Measurements from ENCODE around the gene EGFR.
A peak's percentile ranks its signal among the peaks of the same experiment; 100 is the strongest.

EGFR gene

DNA sequence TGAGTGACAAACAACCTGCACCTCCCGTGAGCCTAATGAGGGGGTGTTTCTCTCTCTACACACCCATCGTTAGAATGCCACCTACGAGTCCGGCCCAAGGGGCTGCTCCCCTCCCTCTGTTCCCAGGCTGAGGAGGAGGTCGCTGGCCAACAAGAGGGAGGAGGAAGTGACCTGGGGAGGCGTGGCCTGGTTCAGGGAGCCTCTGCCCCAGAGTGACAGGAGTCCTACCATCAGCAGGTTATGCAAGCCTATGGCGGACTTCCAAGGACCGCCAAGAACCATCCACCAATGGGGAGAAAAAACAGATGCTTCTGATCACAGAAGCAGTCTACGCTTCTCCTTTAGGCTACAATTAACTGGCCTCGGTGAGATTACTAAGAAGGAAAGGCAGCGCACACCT is 12.3 kb upstream of the EGFR start:
- H3K4me3 ChIP-seq (ENCODE audit: low read depth, low read length), result no peak overlapping the region

DNA sequence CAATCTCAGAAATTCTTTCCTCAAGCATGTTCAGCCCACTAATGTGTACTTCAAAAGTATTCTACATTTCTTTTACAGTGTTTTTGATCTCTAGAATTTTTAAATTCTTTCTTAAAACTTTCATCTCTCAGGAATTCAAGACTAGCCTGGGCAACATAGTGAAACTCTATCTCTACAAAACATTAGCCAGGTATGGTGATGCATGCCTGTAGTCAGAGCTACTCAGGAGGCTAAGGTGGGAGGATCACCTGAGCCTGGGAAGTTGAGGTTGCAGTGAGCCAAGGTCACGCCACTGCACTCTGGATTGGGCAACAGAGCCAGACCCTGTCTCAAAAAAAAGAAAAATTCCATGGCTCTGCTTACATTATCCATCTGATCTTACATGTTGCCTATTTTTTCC is 5.0 kb upstream of the EGFR start:
- no peak overlapping the region for H3K4me3 ChIP-seq (ENCODE audit: low read depth, low read length)

- no peak overlapping the region for H3K4me3 ChIP-seq (ENCODE audit: low read depth, low read length)
Measured at GRCh38 chr7:55016061-55016745, 2.6 kb upstream of the EGFR start.

DNA sequence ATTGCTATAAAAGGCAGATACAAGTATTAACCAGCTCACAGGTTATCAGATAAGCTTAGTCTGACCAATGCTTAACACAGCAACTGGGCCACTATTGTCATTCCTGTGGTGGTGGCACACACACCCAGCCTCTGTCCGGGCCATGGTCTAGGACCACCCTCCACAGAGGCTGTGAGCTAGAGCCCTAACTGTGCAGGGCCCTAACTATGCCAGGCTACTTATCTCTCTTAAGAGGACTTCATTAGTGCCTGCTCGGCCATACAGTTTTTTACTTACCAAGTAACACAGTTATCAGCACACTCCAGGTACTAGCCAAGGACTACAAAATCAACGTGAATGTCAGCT is 2.1 kb upstream of the EGFR start:
- H3K4me3 ChIP-seq (ENCODE audit: low read depth, low read length), result no peak overlapping the region

- H3K4me3 ChIP-seq (ENCODE audit: low read depth, low read length), result no peak overlapping the region
Measured at GRCh38 chr7:55017841-55018240, 976 bp upstream of the EGFR start.

DNA sequence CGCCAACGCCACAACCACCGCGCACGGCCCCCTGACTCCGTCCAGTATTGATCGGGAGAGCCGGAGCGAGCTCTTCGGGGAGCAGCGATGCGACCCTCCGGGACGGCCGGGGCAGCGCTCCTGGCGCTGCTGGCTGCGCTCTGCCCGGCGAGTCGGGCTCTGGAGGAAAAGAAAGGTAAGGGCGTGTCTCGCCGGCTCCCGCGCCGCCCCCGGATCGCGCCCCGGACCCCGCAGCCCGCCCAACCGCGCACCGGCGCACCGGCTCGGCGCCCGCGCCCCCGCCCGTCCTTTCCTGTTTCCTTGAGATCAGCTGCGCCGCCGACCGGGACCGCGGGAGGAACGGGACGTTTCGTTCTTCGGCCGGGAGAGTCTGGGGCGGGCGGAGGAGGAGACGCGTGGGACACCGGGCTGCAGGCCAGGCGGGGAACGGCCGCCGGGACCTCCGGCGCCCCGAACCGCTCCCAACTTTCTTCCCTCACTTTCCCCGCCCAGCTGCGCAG is 424 bp downstream of the EGFR start:
- H3K4me3 ChIP-seq (ENCODE audit: low read depth, low read length), result peak overlapping the region; percentile 54

GRCh38 chr7:55019691-55020465 is 1.1 kb downstream of the EGFR start:
- peak overlapping the region; percentile 54 for H3K4me3 ChIP-seq (ENCODE audit: low read depth, low read length)

- H3K4me3 ChIP-seq (ENCODE audit: low read depth, low read length), result peak overlapping the region; percentile 13
Measured at GRCh38 chr7:55020466-55020871, 1.7 kb downstream of the EGFR start.

- H3K4me3 ChIP-seq (ENCODE audit: low read depth, low read length), result no peak overlapping the region
Measured at GRCh38 chr7:55021053-55021452, 2.2 kb downstream of the EGFR start.

GRCh38 chr7:55022002-55022985 is 3.5 kb downstream of the EGFR start:
- no peak overlapping the region for H3K4me3 ChIP-seq (ENCODE audit: low read depth, low read length)

GRCh38 chr7:55023841-55024505 is 5.2 kb downstream of the EGFR start:
- no peak overlapping the region for H3K4me3 ChIP-seq (ENCODE audit: low read depth, low read length)

- no peak overlapping the region for H3K4me3 ChIP-seq (ENCODE audit: low read depth, low read length)
Measured at GRCh38 chr7:55024776-55025175, 6.0 kb downstream of the EGFR start.

DNA sequence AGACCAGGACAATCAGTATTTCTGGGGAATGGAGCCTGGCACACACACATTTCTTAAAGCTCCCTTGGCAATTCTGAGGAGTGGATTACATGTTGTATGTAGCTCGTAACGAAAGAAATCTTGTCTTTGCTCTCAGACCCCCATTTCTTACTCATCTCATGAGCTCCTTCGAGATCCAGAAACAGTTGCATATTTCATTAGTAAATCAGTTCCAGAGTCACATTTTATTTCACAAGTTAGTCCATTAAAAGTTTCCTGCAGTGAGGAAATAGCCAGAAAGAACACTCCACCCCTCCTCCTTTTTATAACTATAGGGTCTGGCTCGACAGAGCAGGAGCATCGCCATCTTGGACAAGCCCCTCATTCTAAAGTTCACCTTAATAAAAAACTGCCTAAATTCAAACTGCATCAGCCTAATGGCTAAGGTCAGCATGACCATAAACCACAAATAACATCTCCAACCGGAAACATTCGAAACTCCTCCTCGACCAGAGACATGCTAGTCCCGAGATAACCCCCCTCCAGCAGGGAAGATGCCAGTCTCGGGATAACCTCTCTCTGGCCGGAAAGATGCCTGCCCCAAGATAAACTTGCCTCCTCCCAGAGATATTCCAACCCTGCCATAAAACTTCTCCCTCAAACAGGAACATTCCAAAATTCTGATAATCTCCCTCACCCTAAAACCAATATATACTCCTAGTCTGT is 7.4 kb downstream of the EGFR start:
- no peak overlapping the region for H3K4me3 ChIP-seq (ENCODE audit: low read depth, low read length)

DNA sequence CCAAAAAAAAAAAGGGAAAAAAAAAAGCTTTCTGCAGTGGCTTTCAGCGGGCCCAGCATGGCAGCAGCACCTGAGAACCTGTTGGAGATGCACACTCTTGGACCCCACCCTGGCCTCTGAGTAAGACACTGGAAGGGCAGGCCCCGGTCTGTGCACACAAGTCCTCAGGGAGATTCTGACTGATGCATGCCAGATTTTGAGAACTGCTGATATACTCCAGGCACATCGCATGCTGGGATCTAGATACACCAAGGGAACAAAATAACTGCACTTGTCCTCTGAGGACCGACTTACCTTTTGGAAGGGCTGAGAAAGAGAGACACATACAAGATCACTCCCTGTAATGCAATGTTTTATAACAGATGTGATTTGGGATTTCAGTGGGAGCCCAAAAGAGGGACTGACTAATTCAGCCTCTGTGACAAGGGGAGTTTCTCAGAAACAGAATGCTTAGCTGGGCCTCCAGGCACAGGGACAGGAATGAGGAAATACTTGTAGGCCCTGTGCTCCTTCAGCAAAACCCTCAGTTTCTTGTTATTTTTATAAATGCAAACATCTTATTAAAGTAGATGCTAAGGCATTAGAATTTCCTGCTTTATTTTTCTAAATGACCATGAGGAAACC is 8.2 kb downstream of the EGFR start:
- H3K4me3 ChIP-seq (ENCODE audit: low read depth, low read length), result no peak overlapping the region

GRCh38 chr7:55028011-55028410 is 9.2 kb downstream of the EGFR start:
- H3K4me3 ChIP-seq (ENCODE audit: low read depth, low read length), result no peak overlapping the region

DNA sequence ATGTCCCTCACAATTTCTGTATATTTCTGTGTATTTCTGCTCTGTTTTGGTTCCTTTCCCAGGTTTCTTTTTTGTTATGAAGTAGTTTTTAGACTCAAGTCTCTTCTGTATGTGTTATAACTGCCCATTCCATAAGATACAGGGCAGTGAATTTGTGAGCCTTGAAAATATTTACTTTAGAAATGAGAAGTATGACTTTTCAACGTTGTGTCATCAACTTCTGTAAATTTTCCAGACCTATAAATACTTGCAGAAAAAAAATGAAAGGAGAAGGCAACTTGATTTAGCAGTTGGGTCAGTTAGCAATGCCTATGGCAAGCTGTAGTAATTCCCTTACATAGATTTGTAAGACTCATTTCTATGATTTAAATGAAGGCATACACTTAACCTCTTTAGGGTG is 11.5 kb downstream of the EGFR start:
- no peak overlapping the region for H3K4me3 ChIP-seq (ENCODE audit: low read depth, low read length)

GRCh38 chr7:55031075-55031474 is 12.3 kb downstream of the EGFR start:
- H3K4me3 ChIP-seq (ENCODE audit: low read depth, low read length), result no peak overlapping the region

DNA sequence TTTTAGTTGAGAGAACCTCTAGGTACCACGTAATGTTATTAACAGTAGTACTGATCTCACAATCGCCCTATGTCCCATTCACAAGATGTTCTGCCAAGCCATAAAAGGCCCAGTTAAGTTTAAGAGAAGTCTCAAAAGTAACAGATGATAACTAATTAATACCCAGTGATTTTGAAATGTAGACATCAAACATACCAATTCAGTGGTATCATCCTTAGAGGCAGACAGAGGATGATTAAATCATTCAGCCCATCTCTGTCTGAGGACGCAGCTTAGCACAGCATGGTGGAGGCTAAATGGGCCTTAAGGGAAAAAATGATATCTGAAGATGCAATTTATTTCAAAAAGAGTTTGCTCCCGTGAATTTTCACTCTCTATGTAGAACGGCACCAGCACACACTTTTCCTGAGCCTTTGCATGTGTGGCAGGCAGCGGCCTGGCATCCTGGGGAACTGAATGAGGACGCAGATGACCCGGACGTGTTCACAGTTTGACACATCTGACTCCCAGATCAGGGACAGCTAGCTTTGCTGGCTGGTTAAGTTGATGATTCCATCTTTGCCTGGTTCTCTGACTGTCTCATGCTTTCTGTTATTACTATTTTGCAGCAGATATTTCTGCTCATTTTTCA is 13.4 kb downstream of the EGFR start:
- no peak overlapping the region for H3K4me3 ChIP-seq (ENCODE audit: low read depth, low read length)

- H3K4me3 ChIP-seq (ENCODE audit: low read depth, low read length), result no peak overlapping the region
Measured at GRCh38 chr7:55033236-55033846, 14.5 kb downstream of the EGFR start.

Data from iPS-11a (cell line).